HG02571 (cell line): ENCODE measurements around the gene FKTN.

Experiments used
- ATAC-seq: cut with Tn5 transposase; IDR thresholded peaks from one replicate; pipeline ENCODE4 v1.9.1; 2021; ENCODE audit warnings: mild to moderate bottlenecking, moderate library complexity; ENCODE audit not compliant: unreplicated experiment

Gene FKTN

DNA sequence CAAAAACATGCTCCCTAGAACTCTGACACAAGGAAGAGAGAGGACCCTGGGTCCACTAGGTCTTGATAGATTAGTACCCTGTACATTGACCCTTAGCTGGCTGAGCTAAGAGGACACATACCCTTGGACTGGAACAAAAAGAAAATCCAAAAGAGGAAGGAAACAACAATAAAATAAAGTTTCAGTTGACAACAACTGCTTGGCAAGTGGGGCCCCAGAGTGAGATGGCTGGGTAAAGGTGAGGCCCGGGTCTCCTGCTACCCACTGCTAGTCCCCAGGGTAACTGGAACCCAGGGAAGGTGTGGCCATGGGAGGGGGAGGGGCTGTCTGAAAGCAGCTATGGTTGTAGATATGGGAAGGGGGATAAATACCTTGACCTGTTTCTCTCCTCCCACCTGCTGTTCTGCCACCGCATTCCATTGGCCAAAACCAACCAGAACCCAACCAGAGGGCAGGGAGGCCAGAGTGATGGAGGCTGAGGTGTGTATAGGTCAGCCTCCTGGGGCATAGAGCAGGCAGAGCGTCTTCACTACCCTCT is 116.0 kb downstream of the FKTN start:
- no peak for ATAC-seq

GRCh38 chr9:105676351-105676923 is 118.5 kb downstream of the FKTN start:
- no peak for ATAC-seq

- ATAC-seq, result no peak
Measured at GRCh38 chr9:105678163-105678562, 120.2 kb downstream of the FKTN start.

DNA sequence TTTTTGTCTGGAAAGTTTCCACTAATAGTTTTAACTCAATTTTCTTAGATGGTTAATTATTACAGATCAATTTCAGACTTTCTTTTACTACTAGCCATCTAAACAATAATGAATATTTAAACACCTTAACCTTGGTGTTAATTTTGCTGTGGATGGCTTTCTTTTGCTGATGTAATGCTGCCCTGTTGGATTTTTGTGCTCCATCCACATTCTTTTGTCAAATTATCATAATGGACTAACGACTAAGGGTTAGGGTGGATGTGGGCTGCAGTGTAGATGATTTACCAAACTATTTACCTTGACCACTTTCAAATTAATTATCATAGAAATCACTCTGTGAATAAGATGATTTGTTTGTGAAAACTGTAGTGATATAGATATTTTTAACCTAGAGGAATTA is 120.8 kb downstream of the FKTN start:
- no peak for ATAC-seq

- no peak for ATAC-seq
Measured at GRCh38 chr9:105679257-105680022, 121.5 kb downstream of the FKTN start.

DNA sequence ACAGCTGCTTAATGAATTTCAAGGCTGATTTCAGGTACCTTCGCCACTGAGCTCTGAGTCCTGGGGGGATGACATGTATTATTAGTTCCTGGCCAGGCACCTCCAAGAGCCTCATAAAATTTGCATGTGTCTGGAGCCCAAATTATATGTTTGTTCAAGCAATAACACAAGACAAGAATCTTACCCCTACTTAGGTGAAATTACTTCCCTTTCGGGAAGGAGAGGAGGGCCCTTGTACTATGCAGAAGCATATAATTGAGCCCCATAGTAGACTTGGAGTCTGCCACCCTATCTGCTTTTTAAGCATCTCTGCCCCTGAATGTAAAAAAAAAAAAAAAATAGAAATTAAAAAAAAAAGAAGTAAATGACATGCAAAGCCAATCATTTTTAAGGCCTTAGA is 123.4 kb downstream of the FKTN start:
- ATAC-seq, result no peak

- no peak for ATAC-seq
Measured at GRCh38 chr9:105681724-105682123, 123.8 kb downstream of the FKTN start.

DNA sequence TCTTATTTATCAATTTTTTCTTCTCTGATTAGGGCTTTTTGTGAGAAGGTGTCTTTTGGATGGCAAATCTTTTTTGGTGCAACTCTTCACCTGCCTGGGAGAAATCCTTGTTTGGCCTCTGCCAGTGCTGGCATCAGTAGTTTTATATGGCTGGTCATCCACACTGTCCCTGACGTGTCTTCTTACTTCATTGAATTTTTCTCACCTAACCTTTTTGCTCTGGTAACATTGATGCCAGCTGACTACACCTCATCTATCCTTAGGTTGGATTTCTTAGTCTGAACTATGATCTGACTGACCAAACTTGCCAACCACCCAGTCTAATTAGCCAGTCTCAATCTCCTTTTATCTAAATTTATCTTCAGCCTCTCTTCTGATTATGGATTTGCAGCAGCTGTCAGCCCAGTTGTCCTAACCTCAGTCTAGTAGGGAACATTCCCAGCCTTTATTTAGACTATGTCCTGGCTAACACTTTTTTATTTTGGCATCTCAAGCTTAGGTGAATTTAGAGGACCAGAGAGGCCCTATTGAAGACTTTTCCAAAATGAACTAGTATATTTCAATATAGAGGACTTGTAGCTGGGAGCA is 125.9 kb downstream of the FKTN start:
- ATAC-seq, result no peak

DNA sequence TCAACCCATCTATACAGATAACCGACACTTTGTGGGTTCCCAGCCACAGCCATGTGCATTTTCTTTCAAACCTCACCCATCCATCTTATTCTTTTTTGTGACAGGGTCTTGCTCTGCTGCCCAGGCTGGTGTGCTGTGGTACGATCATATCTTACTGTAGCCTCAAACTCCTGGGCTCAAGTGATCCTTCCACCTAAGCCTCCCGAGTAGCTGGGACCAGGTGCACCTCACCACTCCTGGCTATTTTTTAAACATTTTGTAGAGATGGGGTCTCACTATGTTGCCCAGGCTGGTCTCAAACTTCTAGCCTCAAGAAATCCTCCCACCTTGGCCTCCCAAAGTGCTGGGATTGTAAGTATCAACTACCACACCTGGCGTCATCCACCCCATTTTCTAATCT is 129.0 kb downstream of the FKTN start:
- ATAC-seq, result no peak
